ENCODE data around the gene COL27A1. TPM values are rescaled to one million over a fixed set of nuclear protein-coding genes. Genes with fewer than 3 reads are reported as not detected.

COL27A1 gene
- polyA plus RNA-seq, 2 of the 4 experiments (the other 2 are of a cell fraction) = 6.9 to 20.6 TPM

GRCh38 chr9:114299286-114300152 lies 144.2 kb downstream of the COL27A1 start:
- peaks cover 6% of the 10 kb centered on the region; the same call in 2 of the 3 replicates for H3K9me3 ChIP-seq
- WGBS (ENCODE audit: missing lambda C conversion rate) = 86% methylated on average over 15 of the region's 15 CpGs
- ATAC-seq (no peak), DNase-seq (ENCODE audit: low read depth in 1 of 2, low spot score in 1 of 2) (no peak), FAIRE-seq (no peak)
- H3K4me1 ChIP-seq = no peaks in the 10 kb centered on the region
- TF ChIP-seq HOXB13 (CRISPR knock-in tag; IDR thresholded peaks at IDR 0.05; ENCODE audit: low read depth) = no peak
- H3K27ac ChIP-seq = no peak overlapping the region
- POLR2A ChIA-PET = no interaction called here
- H3K4me2 ChIP-seq = no peak overlapping the region
- H3K4me3 ChIP-seq = no peak overlapping the region
- CTCF ChIA-PET = interaction anchor here (0.7 to 3.8 kb wide), 7 partner anchors 9 to 336 kb away, joined by 3 to 40 read pairs (median 17); partner anchors contain the start of gene COL27A1

- CTCF ChIA-PET = interaction anchor here (1.0 to 3.8 kb wide), 5 partner anchors 10 to 218 kb away, joined by 3 to 40 read pairs (median 18); partner anchors contain the start of gene COL27A1
- FAIRE-seq (no peak), DNase-seq (ENCODE audit: low read depth in 1 of 2, low spot score in 1 of 2) (no peak), ATAC-seq (no peak)
- Histone ChIP-seq H3K27ac (no peak overlapping the region), H3K4me3 (no peak overlapping the region), H3K4me2 (no peak overlapping the region), H3K9me3 (no peaks in the 10 kb centered on the region; the same call in 2 of the 3 replicates), H3K4me1 (no peaks in the 10 kb centered on the region)
- POLR2A ChIA-PET = no interaction called here
- no peak for TF ChIP-seq RARB (CRISPR knock-in tag; IDR thresholded peaks at IDR 0.05)
- TF ChIP-seq MAZ (IDR thresholded peaks at IDR 0.05; ENCODE audit: borderline replicate concordance, low read depth, low read length) = no peak
- no peak for TF ChIP-seq ZC3H11A (IDR thresholded peaks at IDR 0.05)
- TF ChIP-seq MAX (IDR thresholded peaks at IDR 0.05) = no peak
- no peak for TF ChIP-seq SMC3 (IDR thresholded peaks at IDR 0.05)
- no peak for TF ChIP-seq NPAS2 (CRISPR knock-in tag; IDR thresholded peaks at IDR 0.05; ENCODE audit: borderline replicate concordance)
- TF ChIP-seq POLR2AphosphoS2 (conservative IDR thresholded peaks at IDR 0.05; ENCODE audit: low read length) = no peak
- no peak for TF ChIP-seq ELK1 (IDR thresholded peaks at IDR 0.05; ENCODE audit: low read depth, low read length)
- 88% methylated on average over 4 of the region's 4 CpGs for WGBS (ENCODE audit: missing lambda C conversion rate)
These were observed 145.0 kb downstream of the COL27A1 start for GRCh38 chr9:114300153-114300845.

- Histone ChIP-seq H3K4me3 (no peak overlapping the region), H3K4me1 (no peaks in the 10 kb centered on the region), H3K9me3 (no peaks in the 10 kb centered on the region), H3K4me2 (no peak overlapping the region), H3K27ac (no peak overlapping the region)
- ChIA-PET CTCF (interaction anchor here (2.4 to 3.8 kb wide), 4 partner anchors 11 to 218 kb away, joined by 17 to 40 read pairs (median 18); partner anchors contain the start of gene COL27A1), POLR2A (no interaction called here)
- FAIRE-seq = no peak
- ATAC-seq = no peak
- WGBS (ENCODE audit: missing lambda C conversion rate) = 91% methylated on average over 24 of the region's 31 CpGs
- no peak for DNase-seq (ENCODE audit: low read depth in 1 of 2, low spot score in 1 of 2)
- no peak for TF ChIP-seq CBX2 (IDR thresholded peaks at IDR 0.05; ENCODE audit: borderline replicate concordance, low read depth)
- no peak for TF ChIP-seq CHD2 (IDR thresholded peaks at IDR 0.05; ENCODE audit: low read length, partially characterized antibody)
- TF ChIP-seq FOXS1 (CRISPR knock-in tag; IDR thresholded peaks at IDR 0.05) = no peak
- no peak for TF ChIP-seq ATOH8 (CRISPR knock-in tag; IDR thresholded peaks at IDR 0.05; ENCODE audit: low read depth)
- no peak for TF ChIP-seq USF2 (IDR thresholded peaks at IDR 0.05)
- TF ChIP-seq HMGXB4 (CRISPR knock-in tag; IDR thresholded peaks at IDR 0.05; ENCODE audit: borderline replicate concordance) = no peak
- TF ChIP-seq NFE2L2 (conservative IDR thresholded peaks at IDR 0.05; ENCODE audit: low read length) = no peak
- TF ChIP-seq MAFK (IDR thresholded peaks at IDR 0.05; ENCODE audit: partially characterized antibody) = no peak
- no peak for TF ChIP-seq HOXB5 (CRISPR knock-in tag; IDR thresholded peaks at IDR 0.05)
- no peak for TF ChIP-seq SMC3 (IDR thresholded peaks at IDR 0.05)
- TF ChIP-seq FOSL2 (IDR thresholded peaks at IDR 0.05) = no peak
- no peak for TF ChIP-seq FOSL2 (CRISPR knock-in tag; IDR thresholded peaks at IDR 0.05)
- no peak for TF ChIP-seq CBX8 (IDR thresholded peaks at IDR 0.05)
- no peak for TF ChIP-seq CEBPB (IDR thresholded peaks at IDR 0.05)
- TF ChIP-seq KDM1A (IDR thresholded peaks at IDR 0.05; ENCODE audit: low read depth) = no peak
- no peak for TF ChIP-seq SREBF2 (IDR thresholded peaks at IDR 0.05)
- TF ChIP-seq POLR2AphosphoS2 (conservative IDR thresholded peaks at IDR 0.05; ENCODE audit: low read length) = no peak
These were observed 145.8 kb downstream of the COL27A1 start for GRCh38 chr9:114300846-114301797.

Data from A549 (cell line).